Activated naive CD4-positive, alpha-beta T cell treated with Interleukin-2 at 50 U/mL for 16 hours (primary cell): Measurements from ENCODE around the gene HELB.
A peak's percentile ranks its signal among the peaks of the same experiment; 100 is the strongest.

Experiments used
- DNase-seq: peaks from one replicate; pipeline ENCODE4 v3.0.0-alpha.2; 2020

Gene HELB

GRCh38 chr12:66301944-66302826 is at the start of gene HELB:
HELB (plus strand) TSS chr12:66302493; CDS start chr12:66302604, 111 bp downstream.
- DNase-seq = peak; percentile 96

- no peak for DNase-seq
Measured at GRCh38 chr12:66252771-66253170, 49.5 kb upstream of the HELB start.

- no peak for DNase-seq
Measured at GRCh38 chr12:66255737-66256136, 46.6 kb upstream of the HELB start.

GRCh38 chr12:66258011-66258410 is 44.3 kb upstream of the HELB start:
- DNase-seq = no peak

GRCh38 chr12:66262737-66263136 is 39.6 kb upstream of the HELB start:
- DNase-seq = no peak

- DNase-seq = no peak
Measured at GRCh38 chr12:66268562-66268961, 33.7 kb upstream of the HELB start.

GRCh38 chr12:66269142-66269541 is 33.2 kb upstream of the HELB start:
- no peak for DNase-seq

GRCh38 chr12:66269757-66270383 is 32.4 kb upstream of the HELB start:
- no peak for DNase-seq

GRCh38 chr12:66270613-66271012 is 31.7 kb upstream of the HELB start:
- no peak for DNase-seq

GRCh38 chr12:66272650-66273049 is 29.6 kb upstream of the HELB start:
- no peak for DNase-seq

- DNase-seq = no peak
Measured at GRCh38 chr12:66273147-66273546, 29.1 kb upstream of the HELB start.

GRCh38 chr12:66275040-66275439 is 27.3 kb upstream of the HELB start:
- DNase-seq = no peak

GRCh38 chr12:66279123-66279712 is 23.1 kb upstream of the HELB start:
- peak; percentile 39 for DNase-seq

GRCh38 chr12:66280561-66280960 is 21.7 kb upstream of the HELB start:
- DNase-seq = no peak

GRCh38 chr12:66282244-66282643 is 20.0 kb upstream of the HELB start:
- no peak for DNase-seq

GRCh38 chr12:66287275-66287674 is 15.0 kb upstream of the HELB start:
- DNase-seq = no peak

- DNase-seq = peak; percentile 50
Measured at GRCh38 chr12:66288121-66288520, 14.2 kb upstream of the HELB start.

- DNase-seq = no peak
Measured at GRCh38 chr12:66289485-66289884, 12.8 kb upstream of the HELB start.

- DNase-seq = no peak
Measured at GRCh38 chr12:66290716-66291200, 11.5 kb upstream of the HELB start.

- DNase-seq = no peak
Measured at GRCh38 chr12:66296176-66296683, 6.1 kb upstream of the HELB start.

- no peak for DNase-seq
Measured at GRCh38 chr12:66297080-66297479, 5.2 kb upstream of the HELB start.

- no peak for DNase-seq
Measured at GRCh38 chr12:66297923-66298322, 4.4 kb upstream of the HELB start.

- DNase-seq = no peak
Measured at GRCh38 chr12:66302827-66303169, 505 bp downstream of the HELB start.

- DNase-seq = peak; percentile 29
Measured at GRCh38 chr12:66303316-66303804, 1.1 kb downstream of the HELB start.
